Measurements from ENCODE around the gene CFAP58.

DNA sequence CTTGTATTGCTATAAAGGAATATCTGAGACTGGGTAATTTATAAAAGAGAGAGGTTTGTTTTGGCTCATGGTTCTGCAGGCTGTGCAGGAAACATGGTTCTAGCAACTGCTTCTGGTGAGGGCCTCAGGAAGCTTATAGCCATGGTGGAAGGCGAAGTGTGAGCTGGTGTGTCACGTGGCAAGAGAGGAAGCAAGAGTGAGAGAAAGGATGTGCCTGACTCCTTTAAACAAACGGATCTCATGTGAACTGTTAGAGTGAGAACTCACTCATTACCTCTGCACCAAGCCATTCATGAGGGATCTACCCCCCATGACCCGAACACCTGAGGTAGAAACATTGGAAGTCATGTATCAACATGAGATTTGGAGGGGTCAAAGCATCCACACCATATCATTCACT lies 7.7 kb upstream of the CFAP58 start:
- TF ChIP-seq, protein P1, sequence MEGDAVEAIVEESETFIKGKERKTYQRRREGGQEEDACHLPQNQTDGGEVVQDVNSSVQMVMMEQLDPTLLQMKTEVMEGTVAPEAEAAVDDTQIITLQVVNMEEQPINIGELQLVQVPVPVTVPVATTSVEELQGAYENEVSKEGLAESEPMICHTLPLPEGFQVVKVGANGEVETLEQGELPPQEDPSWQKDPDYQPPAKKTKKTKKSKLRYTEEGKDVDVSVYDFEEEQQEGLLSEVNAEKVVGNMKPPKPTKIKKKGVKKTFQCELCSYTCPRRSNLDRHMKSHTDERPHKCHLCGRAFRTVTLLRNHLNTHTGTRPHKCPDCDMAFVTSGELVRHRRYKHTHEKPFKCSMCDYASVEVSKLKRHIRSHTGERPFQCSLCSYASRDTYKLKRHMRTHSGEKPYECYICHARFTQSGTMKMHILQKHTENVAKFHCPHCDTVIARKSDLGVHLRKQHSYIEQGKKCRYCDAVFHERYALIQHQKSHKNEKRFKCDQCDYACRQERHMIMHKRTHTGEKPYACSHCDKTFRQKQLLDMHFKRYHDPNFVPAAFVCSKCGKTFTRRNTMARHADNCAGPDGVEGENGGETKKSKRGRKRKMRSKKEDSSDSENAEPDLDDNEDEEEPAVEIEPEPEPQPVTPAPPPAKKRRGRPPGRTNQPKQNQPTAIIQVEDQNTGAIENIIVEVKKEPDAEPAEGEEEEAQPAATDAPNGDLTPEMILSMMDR (IDR thresholded peaks at IDR 0.05) = no peak
- TF ChIP-seq POLR2A (IDR thresholded peaks at IDR 0.05; ENCODE audit: low read depth) (no peak), POLR2AphosphoS5 (IDR thresholded peaks at IDR 0.05) (no peak), EP300 (IDR thresholded peaks at IDR 0.05) (no peak)
